C1 segment of cervical spinal cord (tissue), 14 donors: ENCODE measurements around the gene POLG.

Source experiments
- DNase-seq, 14 donors: peaks; one replicate each; lab custom pipeline; 2025; lab: John Stamatoyannopoulos, UW

Gene POLG

DNA sequence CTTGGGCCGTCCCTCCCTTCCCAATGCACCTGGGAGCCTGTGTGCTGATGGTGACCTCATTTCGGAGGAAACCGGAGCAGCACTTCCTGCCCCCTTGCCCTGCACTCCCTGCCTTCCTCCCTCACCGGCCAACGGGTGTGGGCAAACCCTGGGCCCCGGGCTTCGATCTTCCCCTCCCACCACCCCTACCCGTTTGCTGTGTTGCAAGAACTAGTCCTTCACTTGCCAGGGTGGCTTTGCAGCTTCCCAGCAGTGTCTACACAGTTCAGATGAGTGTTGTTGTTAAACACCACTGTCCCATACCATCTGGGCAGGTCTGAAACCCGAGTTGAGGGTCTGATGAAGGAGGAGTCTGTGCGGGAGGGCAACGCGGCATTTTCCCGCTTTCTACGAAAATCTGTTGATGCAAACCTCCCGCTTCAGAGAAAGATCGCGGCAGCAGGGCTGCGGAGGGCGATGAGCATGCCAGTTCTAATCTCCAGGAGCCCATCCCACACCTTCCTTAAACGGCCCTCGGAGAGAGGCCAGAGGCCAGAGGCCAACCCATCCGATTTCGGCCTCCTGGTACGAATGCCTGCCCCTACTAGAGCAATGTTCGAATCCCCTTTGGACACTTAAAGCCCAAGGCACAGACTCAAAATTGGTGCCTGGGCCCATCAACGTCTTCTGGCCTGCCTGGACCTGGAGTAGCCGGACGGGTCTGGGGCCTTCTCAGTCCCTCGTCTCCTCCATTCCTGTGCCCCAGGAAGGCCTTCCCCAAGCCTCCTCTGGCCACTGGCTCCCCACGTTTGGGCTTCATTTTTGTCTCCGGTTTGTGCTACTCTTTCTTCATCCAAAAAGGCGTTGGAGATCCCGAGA, 35.7 kb upstream of the POLG start:
- peak in 1 of 14 donors; percentile 63 for DNase-seq

GRCh38 chr15:89369341-89369947, 34.8 kb upstream of the POLG start:
- DNase-seq, result no peak

GRCh38 chr15:89368566-89369223, 34.1 kb upstream of the POLG start:
- DNase-seq, result peak in 1 of 14 donors; percentile 33

GRCh38 chr15:89367485-89368451, 33.1 kb upstream of the POLG start:
- DNase-seq, result peak in 12 of 14 donors; percentile 14 to 88 (median 66)

- no peak for DNase-seq
Measured at GRCh38 chr15:89366656-89367393, 32.2 kb upstream of the POLG start.

DNA sequence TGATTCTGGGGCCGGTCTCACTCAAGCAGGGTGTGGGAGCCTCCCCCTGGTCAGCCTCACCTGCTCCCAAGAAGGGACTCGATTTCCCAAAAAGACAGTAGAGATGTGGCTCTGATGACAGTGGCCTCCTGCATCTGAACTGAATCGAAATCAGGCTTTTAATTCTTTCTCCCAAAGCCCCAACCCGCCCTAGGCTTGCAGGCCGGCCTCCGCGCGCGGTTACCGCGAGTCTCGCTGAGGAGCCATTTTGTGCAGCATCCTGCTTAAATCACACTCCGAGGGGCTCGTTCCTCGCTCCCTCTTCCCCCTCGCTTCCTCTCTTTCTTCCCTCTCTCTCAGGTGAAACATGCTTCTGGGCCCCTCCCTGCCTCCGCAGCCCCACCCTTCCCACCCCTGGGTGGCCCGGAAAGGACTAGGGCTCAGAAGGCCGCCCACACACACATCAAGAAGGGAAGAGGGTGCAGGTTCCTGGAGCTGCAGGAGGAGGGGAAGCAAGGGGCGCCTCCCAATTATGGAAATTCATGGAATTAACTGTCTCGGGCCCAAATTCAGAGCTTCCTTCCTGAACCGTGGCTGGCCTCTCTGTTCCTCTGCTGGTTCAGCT, 30.9 kb upstream of the POLG start:
- DNase-seq, result no peak

GRCh38 chr15:89364741-89365450, 30.3 kb upstream of the POLG start:
- peak in 9 of 14 donors; percentile 43 to 82 (median 70) for DNase-seq

DNA sequence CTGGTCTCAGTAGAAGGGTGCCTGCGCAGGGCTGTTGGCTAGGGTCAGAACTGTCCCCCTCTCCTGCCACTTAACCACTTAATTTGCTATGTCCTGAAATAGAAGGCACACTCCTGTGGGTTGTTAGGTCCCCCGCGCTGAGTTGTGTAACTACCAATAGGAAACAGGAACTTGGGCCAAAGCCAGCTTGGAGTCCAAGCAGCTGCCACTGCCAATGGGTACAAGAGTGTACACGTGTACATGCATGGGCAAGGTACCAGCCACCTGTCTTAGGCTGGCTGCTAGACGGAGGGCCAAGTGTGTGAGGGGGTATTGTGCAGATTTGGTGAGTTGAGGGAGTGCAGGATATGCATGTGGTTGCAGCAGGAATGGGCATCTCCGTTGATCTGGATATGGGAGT, 29.7 kb upstream of the POLG start:
- DNase-seq, result peak in 4 of 14 donors; percentile 32 to 79 (median 46)

GRCh38 chr15:89363770-89364169, 29.1 kb upstream of the POLG start:
- DNase-seq, result no peak

- no peak for DNase-seq
Measured at GRCh38 chr15:89363133-89363532, 28.5 kb upstream of the POLG start.

GRCh38 chr15:89362203-89363101, 27.8 kb upstream of the POLG start:
- peak in 11 of 14 donors; percentile 36 to 83 (median 64) for DNase-seq

- DNase-seq, result peak in 12 of 14 donors; percentile 30 to 86 (median 64)
Measured at GRCh38 chr15:89361451-89362202, 27.0 kb upstream of the POLG start.

DNA sequence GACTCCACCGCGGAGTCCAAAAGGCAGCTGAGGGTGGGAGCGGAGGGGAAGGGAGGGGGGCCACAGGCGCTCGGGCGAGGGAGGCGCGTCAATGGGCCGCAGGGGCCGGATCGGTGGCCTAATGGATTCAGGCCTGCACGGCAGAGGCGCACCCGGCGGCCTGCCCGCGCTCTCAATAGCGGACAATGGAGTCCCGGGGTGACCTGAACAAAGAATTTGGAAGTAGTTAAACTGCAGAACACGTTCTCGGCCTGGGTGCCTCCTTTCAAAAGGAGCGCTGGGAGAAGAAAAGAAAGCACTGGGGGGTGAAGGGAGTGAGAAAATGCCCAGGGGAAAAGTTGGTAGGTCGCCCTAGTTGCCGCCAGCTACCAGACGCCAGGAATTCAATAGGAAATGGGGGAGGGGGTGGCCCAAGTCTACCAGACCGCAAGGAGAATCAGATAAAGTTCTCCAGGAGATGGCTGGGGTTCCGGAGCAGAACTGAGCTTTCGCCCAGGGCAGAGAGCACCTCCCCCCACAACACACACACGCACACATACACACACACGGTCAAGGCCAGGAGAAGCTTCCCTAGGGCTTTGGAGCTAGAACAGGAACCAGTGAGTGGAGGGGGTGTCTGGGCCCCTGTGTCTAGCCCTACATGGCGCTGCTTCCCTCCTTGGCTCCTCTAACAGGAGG, 25.8 kb upstream of the POLG start:
- DNase-seq, result peak in 7 of 14 donors; percentile 32 to 69 (median 59)

DNA sequence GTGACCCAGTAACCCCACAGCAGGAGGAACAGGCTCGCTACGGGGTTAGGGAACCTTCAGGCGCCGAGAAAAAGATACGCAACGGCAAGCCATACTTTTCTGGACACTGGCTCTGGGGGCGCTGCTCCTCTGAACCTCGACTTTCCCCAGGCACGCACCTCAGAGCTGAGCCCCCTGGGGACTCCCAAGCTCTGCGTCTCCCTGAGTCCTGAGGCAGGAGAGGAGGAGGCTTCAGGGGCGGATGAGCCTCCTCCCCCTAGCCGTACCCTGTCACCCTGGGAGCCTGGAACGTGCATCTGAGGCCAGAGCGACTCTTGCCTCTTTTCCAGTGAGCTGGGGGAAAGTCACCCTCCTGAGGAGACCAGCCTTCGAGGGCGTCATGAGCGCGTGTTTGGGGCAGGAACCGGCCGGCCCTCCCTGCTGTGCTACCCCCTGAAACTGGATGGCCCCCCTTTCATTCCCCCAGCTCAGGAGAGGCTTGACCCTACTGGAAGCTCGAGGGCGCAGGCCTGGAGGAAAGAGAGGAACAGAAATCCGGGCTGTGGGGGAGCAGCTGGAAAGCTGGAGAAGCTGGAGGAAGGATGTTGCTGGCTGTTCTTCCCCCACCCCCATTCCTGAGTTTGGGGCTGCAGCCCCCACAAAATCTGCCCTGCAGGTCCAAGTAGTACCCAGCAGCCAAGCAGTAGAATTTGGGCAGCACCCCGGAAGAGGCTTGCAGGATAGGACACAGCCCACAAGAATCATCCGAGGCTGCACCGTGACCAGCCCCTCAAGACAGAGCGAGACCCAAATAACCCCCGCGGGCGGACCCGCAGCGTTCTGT, 25.1 kb upstream of the POLG start:
- no peak for DNase-seq

- DNase-seq, result peak; percentile 17 to 95 (median 78)
Measured at GRCh38 chr15:89358755-89359439, 24.3 kb upstream of the POLG start.

DNA sequence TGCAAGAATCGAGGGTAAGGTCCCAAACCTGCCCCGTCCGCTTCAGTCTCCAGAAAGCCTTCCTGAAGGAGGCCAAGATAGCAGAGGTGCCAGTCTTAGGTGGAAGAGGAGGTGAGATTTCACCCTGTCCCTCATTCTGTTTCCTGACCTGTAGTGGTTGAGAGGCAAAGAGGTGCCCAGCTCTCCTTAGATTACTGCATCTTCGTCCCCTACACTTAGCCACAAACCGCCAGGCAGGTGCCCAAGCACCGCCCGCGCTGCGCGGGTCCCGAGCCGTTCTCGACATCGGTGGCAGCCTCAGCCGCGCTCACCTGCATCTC, 23.8 kb upstream of the POLG start:
- DNase-seq, result no peak
